AG20443 (cell line): ENCODE measurements around the gene SEC22A.

Experiments
- DNase-seq: peaks from one replicate; pipeline ENCODE4 v3.0.0; 2012; ENCODE audit warnings: low spot score, mixed read lengths

The SEC22A gene

DNA sequence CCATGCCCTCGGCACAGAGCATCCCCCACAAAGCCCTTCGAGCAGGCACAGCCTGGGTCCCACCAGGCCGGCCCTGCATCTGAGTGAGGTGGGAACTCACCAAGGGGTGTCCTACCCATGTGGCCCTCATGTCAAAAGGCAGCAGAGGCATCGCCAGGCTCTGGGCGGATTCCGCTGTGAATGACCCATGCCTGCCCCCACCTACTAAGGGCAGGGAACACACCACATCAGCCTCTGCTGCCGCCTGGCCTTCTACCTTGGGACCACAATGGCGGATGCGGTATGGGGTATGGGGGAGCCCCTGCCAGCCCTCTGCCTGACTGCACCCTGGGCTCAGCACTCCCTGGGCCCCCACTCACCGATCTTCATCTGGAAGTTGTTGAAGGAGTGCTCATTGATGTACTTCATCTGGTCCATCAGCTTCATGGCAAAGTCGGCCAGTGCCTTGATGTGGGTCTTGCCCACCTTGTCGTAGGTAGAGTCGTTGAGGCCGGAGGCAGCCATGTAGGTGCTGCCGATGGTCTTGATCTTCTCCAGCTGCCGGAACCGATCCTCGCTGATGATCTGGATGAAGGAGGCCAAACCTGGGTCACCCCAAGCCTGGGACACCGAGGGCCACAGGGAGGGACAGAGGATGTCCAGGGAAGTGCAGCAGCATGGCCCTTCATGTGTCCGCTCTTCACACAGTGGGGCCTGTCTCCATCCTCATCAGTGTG, 87.8 kb downstream of the SEC22A start:
- DNase-seq: no peak

DNA sequence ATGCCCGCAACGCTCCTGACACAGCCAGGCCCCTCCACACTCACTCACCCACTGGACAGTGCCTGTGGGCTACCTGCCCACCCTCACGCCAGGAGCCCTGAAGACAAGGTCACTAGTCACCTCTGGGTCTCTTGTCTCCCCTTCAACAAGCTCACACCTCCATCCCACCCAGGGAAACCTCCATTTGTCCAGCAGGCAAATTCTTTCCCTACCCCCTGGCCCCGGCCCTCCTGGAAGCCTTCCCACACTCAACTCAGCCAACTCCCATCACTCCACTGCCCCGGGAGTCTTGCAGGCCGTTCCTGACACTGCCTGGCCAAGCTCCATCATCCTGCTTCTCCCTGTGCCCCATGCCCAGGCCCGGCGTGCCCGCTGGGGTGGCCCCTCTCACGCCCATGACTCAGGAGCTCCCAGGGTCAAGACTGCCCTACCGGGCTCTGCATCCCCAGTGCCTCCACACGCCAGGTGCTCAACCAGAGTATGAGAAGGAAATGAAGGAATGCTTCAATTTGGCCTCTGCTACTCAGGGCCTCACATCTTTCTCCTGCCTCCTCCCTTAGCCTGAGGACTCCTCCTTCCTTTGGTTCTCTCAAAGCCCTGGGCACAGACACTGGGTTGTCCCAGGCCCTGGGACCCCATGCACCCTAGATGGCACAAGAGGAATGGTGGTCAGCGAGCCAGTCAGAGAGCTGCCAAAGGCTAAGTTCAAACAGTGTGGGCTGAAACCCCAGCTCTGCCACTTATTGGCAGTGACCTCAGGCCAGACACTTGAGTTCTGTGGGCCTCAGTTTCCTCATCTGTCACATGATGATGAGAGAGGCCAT, 88.6 kb downstream of the SEC22A start:
- no peak for DNase-seq

GRCh38 chr3:123290962-123291361, 89.2 kb downstream of the SEC22A start:
- no peak for DNase-seq

DNA sequence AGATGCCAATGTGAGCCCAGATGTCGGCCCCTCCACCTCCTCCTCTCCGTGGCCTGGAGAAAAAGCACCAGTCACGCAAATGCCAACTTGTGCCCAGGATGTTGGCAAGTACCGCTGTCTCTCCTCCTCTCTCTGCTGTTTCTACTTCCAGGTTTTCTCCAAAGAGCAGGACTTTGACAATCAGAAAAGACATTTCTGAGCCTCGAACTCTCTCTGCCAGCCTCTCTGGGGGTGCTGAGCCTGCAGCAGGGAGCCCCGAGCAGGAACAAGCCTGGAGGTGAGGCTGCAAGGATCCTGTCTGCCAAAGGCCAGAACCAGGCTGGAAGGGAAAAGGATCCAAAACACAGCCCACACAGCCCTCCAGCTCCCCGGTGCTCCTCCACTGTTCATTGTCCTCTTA, 89.7 kb downstream of the SEC22A start:
- no peak for DNase-seq

- no peak for DNase-seq
Observed at GRCh38 chr3:123292321-123293310, 90.9 kb downstream of the SEC22A start.

DNA sequence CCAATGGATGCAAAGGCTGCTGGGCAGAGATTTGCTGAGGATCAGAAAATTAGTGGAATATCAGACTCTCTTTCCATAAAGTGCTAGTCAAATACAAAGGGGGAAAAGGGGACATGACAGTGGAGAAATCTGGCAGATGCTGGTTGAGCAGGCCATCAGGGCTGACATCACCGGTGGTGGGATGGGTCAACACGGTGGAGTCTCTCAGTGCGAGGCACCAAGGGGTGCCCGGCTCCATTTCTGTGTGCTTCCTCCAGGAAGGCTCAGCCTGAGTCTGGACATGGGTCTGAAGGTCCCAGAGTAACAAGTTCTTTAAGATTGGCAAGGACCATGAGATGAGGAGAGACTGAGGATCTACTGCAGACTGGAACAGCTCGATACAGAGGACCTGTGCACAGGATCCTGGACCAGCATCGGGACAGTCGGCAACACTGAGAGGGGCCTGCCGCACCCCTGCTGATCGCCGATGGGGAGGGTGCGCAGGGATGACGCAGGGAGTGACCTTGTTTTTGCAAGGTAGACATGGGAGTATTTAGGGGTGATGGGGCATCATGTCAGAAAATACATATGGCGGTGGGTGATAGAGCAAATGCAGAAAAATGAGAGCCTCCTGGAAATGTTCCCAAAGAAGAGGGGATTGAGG, 92.7 kb downstream of the SEC22A start:
- no peak for DNase-seq

GRCh38 chr3:123295171-123295900, 93.6 kb downstream of the SEC22A start:
- DNase-seq: no peak

DNA sequence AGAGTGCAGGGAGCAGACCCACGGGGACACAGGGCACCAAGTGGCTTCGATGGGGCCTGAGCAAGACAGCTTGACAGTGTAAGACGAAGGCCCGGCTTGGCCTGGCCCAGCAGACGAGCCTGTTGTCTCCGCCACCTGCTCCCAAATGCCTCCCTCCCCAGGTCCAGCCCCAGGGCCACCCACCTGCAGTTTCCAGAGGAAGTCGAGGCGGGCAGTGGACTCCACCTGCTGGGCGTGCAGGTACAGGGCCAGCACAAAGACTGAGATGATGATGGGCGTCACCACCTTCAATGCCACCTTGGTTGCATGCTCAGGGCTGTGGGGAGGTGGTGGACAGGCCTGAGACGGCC, 94.1 kb downstream of the SEC22A start:
- DNase-seq: no peak

- no peak for DNase-seq
Observed at GRCh38 chr3:123296261-123296660, 94.5 kb downstream of the SEC22A start.

GRCh38 chr3:123296836-123297626, 95.3 kb downstream of the SEC22A start:
- no peak for DNase-seq

- DNase-seq: no peak
Observed at GRCh38 chr3:123297627-123297899, 95.8 kb downstream of the SEC22A start.

- DNase-seq: no peak
Observed at GRCh38 chr3:123298903-123299302, 97.2 kb downstream of the SEC22A start.

DNA sequence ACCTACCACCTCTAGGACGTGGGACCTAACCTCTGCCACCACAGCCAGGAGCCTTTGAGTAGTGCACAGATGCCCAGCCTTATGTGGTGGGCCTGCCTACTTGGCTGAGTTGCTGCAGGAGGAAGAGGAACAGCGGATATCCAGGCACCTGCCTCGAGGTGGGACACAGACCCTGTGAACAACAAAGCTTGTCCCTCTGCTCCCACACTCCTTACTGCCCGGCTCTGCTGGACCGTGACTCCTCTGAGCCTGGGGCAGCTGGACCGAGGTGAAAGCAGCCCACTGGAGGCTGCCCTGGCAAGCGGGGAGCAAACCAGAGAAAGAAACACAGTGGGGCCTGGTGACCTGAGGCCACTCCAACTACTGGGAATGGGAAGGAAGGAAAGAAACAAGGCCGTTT, 97.8 kb downstream of the SEC22A start:
- no peak for DNase-seq

GRCh38 chr3:123300056-123300455, 98.3 kb downstream of the SEC22A start:
- DNase-seq: no peak

DNA sequence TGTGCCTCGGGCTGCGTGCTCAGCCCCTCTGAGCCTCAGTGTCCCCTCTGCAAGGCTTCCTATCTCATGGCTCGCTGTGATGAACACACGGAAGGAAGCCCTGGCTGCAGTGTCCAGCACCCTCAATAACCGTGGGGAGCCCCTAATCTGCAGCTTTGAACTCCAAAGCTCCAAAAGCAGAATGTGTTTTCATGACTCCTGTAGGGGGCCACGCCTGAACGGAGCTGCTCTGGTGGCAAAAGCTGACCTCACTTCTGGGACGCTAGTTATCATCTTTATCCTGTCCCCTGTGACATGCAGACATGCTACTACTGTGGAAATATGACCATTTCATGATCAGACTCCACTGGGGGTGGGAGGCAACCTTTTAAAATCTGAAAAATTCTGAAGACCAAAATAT, 98.8 kb downstream of the SEC22A start:
- DNase-seq: no peak

DNA sequence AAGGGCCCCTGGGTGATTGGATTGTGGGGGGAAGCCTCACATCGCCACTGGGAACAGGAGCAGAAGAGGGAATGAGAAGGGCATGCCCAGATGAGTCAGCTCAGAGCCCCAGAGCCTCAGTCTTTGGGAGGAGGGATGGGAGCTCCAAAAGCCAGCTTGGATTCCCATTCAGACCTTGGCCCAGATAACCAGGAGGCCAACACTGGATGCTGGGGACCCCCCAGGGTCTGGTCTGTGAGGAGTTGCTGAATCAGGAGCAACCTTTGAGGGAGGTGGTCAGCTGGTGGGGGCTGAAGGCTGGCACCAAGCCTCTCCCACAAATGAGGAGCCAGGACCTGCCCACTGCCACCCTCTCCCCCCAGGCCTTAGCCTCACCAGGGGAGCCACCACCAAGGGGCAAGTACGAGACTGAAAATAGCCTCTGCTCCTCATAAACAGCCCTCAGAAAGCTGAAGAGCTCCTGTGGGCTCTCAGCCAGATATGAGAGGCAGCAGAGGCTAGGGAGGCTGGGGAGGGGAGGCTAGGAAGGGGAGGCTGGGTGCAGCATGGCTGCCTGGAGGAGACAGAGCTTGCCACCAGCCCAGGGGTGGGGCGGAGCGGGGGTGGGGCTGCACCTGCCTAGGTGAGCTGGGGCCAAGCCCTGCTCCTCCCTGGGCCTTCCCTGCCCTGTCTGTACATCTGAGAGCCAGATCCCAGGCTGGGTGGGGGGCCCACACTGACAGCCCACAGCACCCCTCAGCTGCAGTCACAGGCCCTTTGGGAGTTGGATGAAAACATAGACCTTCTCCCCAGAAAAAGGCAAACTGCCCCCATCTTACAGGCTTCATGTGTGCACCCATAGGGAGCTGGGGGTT, 99.8 kb downstream of the SEC22A start:
- DNase-seq: peak; percentile 36

DNA sequence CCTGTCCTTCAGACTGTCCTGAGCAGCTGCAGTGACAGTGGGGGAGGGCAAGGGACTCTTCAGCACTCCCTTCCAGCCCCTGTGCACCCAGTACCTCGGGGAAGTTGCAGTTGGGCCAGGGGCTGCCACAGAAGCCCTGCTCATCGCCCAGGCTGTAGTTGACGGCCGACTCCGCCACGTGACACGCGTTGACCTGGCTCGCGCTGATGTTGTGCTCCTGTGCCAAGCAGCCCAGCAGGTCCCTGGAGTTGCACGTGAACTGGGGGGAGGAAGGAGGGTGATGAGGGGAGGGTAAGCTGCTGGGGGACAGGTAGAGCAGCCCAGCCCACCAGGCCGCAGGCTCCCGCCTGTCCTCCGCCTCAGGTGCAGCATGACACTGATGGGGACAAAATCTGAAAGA, 101.2 kb downstream of the SEC22A start:
- no peak for DNase-seq

- DNase-seq: no peak
Observed at GRCh38 chr3:123303976-123304560, 102.3 kb downstream of the SEC22A start.

DNA sequence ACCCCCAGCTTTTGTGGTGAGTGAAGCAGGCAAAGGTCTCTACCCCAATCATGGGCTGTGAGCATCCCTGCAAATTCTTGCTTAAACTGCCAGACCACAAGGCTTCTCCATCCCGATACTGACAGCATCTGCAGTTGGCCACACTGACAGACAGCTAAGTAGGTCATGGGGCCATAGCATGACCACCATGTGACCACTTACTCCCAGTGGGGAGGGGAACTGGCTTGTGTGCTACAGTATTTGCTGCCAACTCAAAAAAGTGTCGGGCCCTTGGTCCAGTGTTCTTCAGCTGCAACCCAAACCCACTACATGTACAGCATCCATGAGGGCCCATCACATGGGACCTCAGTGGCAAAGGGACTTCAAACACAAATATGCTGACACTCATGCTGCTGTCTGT, 103.4 kb downstream of the SEC22A start:
- DNase-seq: no peak
